Measurements from ENCODE around the gene KCNIP4. TPM values are rescaled to one million over a fixed set of nuclear protein-coding genes. Genes with fewer than 3 reads are reported as not detected.

The KCNIP4 gene
- total and polyA plus RNA-seq, 2 experiments from 2014 or later = 0.14 to 0.63 TPM

DNA sequence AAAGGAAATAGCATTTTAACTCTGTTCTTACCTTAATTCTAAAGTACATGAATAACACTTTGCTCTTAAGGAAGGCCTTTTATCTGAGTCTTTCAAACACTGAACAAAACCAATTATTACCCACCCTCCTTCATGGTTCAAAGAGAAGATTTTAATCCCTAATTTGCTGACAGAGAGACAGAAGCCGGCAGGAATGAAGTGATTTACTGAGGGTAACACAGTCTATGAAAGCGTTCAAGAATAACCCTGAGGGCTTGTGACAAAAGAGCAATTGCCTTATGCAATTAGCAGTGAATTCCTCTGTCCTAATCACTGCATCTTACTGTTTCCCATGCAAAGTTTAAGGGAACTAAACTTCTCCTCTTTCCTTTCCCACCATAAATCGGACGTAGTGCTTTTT lies 1104.3 kb downstream of the KCNIP4 start:
- ATAC-seq = no peak

More for the DNA sequence above, 1104.3 kb downstream of the KCNIP4 start:
- Mint-ChIP-seq H3K27ac (no peak overlapping the region), H3K36me3 (ENCODE audit: low read depth) (no peaks in the 10 kb centered on the region), H3K27me3 (ENCODE audit: insufficient read depth, low read depth, poor library complexity) (peaks cover 2% of the 10 kb centered on the region), H3K4me1 (no peaks in the 10 kb centered on the region), H3K4me3 (no peak overlapping the region), H3K9me3 (no peaks in the 10 kb centered on the region)
- TF ChIP-seq EZH2phosphoT487 (IDR thresholded peaks at IDR 0.05; ENCODE audit: unreplicated experiment) = no peak
- no peak for TF ChIP-seq JUNB (IDR thresholded peaks at IDR 0.05; ENCODE audit: unreplicated experiment)
- no peak for TF ChIP-seq EZH2 (IDR thresholded peaks at IDR 0.05; ENCODE audit: low read depth, unreplicated experiment)
- TF ChIP-seq, protein P1, sequence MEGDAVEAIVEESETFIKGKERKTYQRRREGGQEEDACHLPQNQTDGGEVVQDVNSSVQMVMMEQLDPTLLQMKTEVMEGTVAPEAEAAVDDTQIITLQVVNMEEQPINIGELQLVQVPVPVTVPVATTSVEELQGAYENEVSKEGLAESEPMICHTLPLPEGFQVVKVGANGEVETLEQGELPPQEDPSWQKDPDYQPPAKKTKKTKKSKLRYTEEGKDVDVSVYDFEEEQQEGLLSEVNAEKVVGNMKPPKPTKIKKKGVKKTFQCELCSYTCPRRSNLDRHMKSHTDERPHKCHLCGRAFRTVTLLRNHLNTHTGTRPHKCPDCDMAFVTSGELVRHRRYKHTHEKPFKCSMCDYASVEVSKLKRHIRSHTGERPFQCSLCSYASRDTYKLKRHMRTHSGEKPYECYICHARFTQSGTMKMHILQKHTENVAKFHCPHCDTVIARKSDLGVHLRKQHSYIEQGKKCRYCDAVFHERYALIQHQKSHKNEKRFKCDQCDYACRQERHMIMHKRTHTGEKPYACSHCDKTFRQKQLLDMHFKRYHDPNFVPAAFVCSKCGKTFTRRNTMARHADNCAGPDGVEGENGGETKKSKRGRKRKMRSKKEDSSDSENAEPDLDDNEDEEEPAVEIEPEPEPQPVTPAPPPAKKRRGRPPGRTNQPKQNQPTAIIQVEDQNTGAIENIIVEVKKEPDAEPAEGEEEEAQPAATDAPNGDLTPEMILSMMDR (conservative IDR thresholded peaks at IDR 0.05; ENCODE audit: low read depth in 2 of 2) = no peak
- TF ChIP-seq, protein P2, sequence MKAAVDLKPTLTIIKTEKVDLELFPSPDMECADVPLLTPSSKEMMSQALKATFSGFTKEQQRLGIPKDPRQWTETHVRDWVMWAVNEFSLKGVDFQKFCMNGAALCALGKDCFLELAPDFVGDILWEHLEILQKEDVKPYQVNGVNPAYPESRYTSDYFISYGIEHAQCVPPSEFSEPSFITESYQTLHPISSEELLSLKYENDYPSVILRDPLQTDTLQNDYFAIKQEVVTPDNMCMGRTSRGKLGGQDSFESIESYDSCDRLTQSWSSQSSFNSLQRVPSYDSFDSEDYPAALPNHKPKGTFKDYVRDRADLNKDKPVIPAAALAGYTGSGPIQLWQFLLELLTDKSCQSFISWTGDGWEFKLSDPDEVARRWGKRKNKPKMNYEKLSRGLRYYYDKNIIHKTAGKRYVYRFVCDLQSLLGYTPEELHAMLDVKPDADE (IDR thresholded peaks at IDR 0.05) = no peak
- TF ChIP-seq NANOG (IDR thresholded peaks at IDR 0.05; ENCODE audit: borderline replicate concordance) = no peak
- TF ChIP-seq ZNF114 (CRISPR knock-in tag; IDR thresholded peaks at IDR 0.05) = no peak
- no peak for TF ChIP-seq CREB1 (CRISPR knock-in tag; IDR thresholded peaks at IDR 0.05; ENCODE audit: low read depth)
- TF ChIP-seq, protein P3, sequence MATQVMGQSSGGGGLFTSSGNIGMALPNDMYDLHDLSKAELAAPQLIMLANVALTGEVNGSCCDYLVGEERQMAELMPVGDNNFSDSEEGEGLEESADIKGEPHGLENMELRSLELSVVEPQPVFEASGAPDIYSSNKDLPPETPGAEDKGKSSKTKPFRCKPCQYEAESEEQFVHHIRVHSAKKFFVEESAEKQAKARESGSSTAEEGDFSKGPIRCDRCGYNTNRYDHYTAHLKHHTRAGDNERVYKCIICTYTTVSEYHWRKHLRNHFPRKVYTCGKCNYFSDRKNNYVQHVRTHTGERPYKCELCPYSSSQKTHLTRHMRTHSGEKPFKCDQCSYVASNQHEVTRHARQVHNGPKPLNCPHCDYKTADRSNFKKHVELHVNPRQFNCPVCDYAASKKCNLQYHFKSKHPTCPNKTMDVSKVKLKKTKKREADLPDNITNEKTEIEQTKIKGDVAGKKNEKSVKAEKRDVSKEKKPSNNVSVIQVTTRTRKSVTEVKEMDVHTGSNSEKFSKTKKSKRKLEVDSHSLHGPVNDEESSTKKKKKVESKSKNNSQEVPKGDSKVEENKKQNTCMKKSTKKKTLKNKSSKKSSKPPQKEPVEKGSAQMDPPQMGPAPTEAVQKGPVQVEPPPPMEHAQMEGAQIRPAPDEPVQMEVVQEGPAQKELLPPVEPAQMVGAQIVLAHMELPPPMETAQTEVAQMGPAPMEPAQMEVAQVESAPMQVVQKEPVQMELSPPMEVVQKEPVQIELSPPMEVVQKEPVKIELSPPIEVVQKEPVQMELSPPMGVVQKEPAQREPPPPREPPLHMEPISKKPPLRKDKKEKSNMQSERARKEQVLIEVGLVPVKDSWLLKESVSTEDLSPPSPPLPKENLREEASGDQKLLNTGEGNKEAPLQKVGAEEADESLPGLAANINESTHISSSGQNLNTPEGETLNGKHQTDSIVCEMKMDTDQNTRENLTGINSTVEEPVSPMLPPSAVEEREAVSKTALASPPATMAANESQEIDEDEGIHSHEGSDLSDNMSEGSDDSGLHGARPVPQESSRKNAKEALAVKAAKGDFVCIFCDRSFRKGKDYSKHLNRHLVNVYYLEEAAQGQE (IDR thresholded peaks at IDR 0.05; ENCODE audit: unreplicated experiment) = no peak
- TF ChIP-seq, protein P4, sequence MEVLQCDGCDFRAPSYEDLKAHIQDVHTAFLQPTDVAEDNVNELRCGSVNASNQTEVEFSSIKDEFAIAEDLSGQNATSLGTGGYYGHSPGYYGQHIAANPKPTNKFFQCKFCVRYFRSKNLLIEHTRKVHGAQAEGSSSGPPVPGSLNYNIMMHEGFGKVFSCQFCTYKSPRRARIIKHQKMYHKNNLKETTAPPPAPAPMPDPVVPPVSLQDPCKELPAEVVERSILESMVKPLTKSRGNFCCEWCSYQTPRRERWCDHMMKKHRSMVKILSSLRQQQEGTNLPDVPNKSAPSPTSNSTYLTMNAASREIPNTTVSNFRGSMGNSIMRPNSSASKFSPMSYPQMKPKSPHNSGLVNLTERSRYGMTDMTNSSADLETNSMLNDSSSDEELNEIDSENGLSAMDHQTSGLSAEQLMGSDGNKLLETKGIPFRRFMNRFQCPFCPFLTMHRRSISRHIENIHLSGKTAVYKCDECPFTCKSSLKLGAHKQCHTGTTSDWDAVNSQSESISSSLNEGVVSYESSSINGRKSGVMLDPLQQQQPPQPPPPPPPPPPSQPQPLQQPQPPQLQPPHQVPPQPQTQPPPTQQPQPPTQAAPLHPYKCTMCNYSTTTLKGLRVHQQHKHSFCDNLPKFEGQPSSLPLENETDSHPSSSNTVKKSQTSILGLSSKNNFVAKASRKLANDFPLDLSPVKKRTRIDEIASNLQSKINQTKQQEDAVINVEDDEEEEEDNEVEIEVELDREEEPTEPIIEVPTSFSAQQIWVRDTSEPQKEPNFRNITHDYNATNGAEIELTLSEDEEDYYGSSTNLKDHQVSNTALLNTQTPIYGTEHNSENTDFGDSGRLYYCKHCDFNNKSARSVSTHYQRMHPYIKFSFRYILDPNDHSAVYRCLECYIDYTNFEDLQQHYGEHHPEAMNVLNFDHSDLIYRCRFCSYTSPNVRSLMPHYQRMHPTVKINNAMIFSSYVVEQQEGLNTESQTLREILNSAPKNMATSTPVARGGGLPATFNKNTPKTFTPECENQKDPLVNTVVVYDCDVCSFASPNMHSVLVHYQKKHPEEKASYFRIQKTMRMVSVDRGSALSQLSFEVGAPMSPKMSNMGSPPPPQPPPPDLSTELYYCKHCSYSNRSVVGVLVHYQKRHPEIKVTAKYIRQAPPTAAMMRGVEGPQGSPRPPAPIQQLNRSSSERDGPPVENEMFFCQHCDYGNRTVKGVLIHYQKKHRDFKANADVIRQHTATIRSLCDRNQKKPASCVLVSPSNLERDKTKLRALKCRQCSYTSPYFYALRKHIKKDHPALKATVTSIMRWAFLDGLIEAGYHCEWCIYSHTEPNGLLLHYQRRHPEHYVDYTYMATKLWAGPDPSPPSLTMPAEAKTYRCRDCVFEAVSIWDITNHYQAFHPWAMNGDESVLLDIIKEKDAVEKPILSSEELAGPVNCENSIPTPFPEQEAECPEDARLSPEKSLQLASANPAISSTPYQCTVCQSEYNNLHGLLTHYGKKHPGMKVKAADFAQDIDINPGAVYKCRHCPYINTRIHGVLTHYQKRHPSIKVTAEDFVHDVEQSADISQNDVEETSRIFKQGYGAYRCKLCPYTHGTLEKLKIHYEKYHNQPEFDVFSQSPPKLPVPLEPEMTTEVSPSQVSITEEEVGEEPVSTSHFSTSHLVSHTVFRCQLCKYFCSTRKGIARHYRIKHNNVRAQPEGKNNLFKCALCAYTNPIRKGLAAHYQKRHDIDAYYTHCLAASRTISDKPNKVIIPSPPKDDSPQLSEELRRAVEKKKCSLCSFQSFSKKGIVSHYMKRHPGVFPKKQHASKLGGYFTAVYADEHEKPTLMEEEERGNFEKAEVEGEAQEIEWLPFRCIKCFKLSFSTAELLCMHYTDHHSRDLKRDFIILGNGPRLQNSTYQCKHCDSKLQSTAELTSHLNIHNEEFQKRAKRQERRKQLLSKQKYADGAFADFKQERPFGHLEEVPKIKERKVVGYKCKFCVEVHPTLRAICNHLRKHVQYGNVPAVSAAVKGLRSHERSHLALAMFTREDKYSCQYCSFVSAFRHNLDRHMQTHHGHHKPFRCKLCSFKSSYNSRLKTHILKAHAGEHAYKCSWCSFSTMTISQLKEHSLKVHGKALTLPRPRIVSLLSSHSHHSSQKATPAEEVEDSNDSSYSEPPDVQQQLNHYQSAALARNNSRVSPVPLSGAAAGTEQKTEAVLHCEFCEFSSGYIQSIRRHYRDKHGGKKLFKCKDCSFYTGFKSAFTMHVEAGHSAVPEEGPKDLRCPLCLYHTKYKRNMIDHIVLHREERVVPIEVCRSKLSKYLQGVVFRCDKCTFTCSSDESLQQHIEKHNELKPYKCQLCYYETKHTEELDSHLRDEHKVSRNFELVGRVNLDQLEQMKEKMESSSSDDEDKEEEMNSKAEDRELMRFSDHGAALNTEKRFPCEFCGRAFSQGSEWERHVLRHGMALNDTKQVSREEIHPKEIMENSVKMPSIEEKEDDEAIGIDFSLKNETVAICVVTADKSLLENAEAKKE (CRISPR knock-in tag; IDR thresholded peaks at IDR 0.05) = no peak
- no peak for TF ChIP-seq POLR2AphosphoS5 (IDR thresholded peaks at IDR 0.05; ENCODE audit: low read depth)
- TF ChIP-seq ZNF331 (CRISPR knock-in tag; IDR thresholded peaks at IDR 0.05; ENCODE audit: low read depth) = no peak
- TF ChIP-seq STAT1 (IDR thresholded peaks at IDR 0.05; ENCODE audit: unreplicated experiment) = no peak
- Histone ChIP-seq H3K79me2 (replicated peaks; ENCODE audit: insufficient read depth) (no peaks in the 10 kb centered on the region), H3K4me3 (no peak overlapping the region), H3K4me1 (ENCODE audit: insufficient read depth) (no peaks in the 10 kb centered on the region), H3K27me3 (ENCODE audit: insufficient read depth) (no peaks in the 10 kb centered on the region), H3K4me2 (no peak overlapping the region), H3K27ac (ENCODE audit: low read depth) (no peak overlapping the region), H3F3A (replicated peaks; ENCODE audit: low read depth) (no peaks in the 10 kb centered on the region), H2AFZ (no peak overlapping the region), H4K20me1 (replicated peaks; ENCODE audit: insufficient read depth) (no peaks in the 10 kb centered on the region; the same call in 1 of the 2 replicates), H3K9me2 (ENCODE audit: insufficient read depth) (peaks cover 10% of the 10 kb centered on the region; the same call in 1 of the 2 replicates), H3K36me3 (ENCODE audit: insufficient read depth) (no peaks in the 10 kb centered on the region)
- DNase-seq (ENCODE audit: low spot score) = no peak
